8988T (cell line): ENCODE data around the gene AOPEP.

Source experiments
- DNase-seq: peaks from one replicate; pipeline ENCODE4 v3.0.0; 2011

Gene AOPEP

GRCh38 chr9:95077053-95077765 lies 350.7 kb downstream of the AOPEP start:
- DNase-seq = no peak

GRCh38 chr9:95077766-95078370 lies 351.4 kb downstream of the AOPEP start:
- no peak for DNase-seq

- DNase-seq = no peak
Observed at GRCh38 chr9:95078511-95078910, 352.0 kb downstream of the AOPEP start.

GRCh38 chr9:95078939-95079338 lies 352.4 kb downstream of the AOPEP start:
- DNase-seq = no peak

- no peak for DNase-seq
Observed at GRCh38 chr9:95079461-95079860, 353.0 kb downstream of the AOPEP start.

- no peak for DNase-seq
Observed at GRCh38 chr9:95080961-95081647, 354.6 kb downstream of the AOPEP start.

- no peak for DNase-seq
Observed at GRCh38 chr9:95081998-95082397, 355.5 kb downstream of the AOPEP start.

- no peak for DNase-seq
Observed at GRCh38 chr9:95082401-95083084, 356.0 kb downstream of the AOPEP start.

GRCh38 chr9:95083086-95083768 lies 356.7 kb downstream of the AOPEP start:
- DNase-seq = no peak

GRCh38 chr9:95084254-95084934 lies 357.9 kb downstream of the AOPEP start:
- no peak for DNase-seq

- DNase-seq = no peak
Observed at GRCh38 chr9:95085036-95085770, 358.7 kb downstream of the AOPEP start.

- DNase-seq = no peak
Observed at GRCh38 chr9:95085861-95086563, 359.5 kb downstream of the AOPEP start.

- no peak for DNase-seq
Observed at GRCh38 chr9:95086564-95086955, 360.1 kb downstream of the AOPEP start.

GRCh38 chr9:95087659-95088242 lies 361.3 kb downstream of the AOPEP start:
- DNase-seq = no peak

GRCh38 chr9:95088421-95089161 lies 362.1 kb downstream of the AOPEP start:
- peak; percentile 12 for DNase-seq

GRCh38 chr9:95089257-95090022 lies 362.9 kb downstream of the AOPEP start:
- DNase-seq = peak; percentile 10

GRCh38 chr9:95090023-95090791 lies 363.7 kb downstream of the AOPEP start:
- DNase-seq = peak; percentile 4
